ENCODE data around the gene RBMX.

The RBMX gene

DNA sequence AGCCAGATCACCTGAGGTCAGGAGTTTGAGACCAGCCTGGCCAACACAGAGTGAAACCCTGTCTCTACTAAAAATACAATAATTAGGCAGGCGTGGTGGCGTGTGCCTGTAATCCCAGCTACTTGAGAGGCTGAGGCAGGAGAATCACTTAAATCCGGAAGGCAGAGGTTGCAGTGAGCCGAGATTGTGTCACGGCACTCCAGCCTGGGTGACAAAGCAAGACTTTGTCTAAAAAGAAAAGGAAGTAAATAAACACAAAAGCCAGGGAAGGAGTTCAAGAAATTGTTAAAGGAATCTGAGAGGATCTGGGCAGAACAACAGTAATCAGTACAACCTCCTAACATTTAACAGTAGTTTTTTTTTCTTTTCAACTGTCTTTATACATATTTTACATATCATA lies 51.1 kb downstream of the RBMX start:
- DNase-seq: no peak

DNA sequence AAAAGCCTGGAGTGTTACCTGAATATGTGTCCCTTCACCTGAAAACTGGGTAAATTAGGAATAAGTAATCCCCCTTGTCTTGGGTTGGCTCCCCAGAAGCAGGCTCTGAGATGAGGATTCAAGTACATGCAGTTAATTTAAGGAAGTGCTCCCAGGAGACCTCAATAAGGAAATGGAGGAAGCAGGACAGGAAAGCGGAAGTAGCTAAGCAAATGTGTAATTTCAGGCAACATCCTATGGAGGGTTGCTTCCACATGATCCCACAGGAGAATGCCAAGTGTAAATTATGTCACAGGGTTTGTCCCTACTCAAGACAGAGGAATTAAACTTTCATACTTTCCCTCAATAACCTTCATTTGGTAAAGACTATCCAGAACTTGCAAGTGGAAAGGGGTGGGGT lies 51.7 kb downstream of the RBMX start:
- DNase-seq: no peak

- DNase-seq: no peak
Measured at GRCh38 chrX:136827026-136827425, 53.5 kb downstream of the RBMX start.

GRCh38 chrX:136825771-136826170 lies 54.8 kb downstream of the RBMX start:
- DNase-seq: no peak

Measured in hematopoietic multipotent progenitor cell treated with erythropoietin and hydrocortisone succinate and interleukin-3 and kit ligand, for 4 days (in vitro differentiated cells).